Suprapubic skin (tissue), 4 donors: ENCODE measurements around the gene PASD1.

Experiments
- POLR2A ChIP-seq, 2 donors: fragments of 450-650 bp; IDR thresholded peaks; one replicate each; pipeline ENCODE4 v1.6.1; 2017; ENCODE audit warnings: antibody characterized with exemption in 2 of 2, mild to moderate bottlenecking in 2 of 2, moderate library complexity in 2 of 2
- POLR2AphosphoS5 ChIP-seq, 3 donors: sonication (generic); formaldehyde crosslinking; IDR thresholded peaks; one replicate each; pipeline ENCODE4 v1.6.1; 2017; ENCODE audit warnings: antibody characterized with exemption in 3 of 3
- TF ChIP-seq, protein P1 (sequence below), 2 donors: fragments of 200-600 bp in 1 of 2; fragments of 450-650 bp in 1 of 2; sonication (generic) in 1 of 2; IDR thresholded peaks; one replicate each; pipeline ENCODE4 v1.5.1; 2016 to 2019; ENCODE audit warnings: antibody characterized with exemption in 2 of 2, mild to moderate bottlenecking in 1 of 2, moderate library complexity in 1 of 2

DNA sequence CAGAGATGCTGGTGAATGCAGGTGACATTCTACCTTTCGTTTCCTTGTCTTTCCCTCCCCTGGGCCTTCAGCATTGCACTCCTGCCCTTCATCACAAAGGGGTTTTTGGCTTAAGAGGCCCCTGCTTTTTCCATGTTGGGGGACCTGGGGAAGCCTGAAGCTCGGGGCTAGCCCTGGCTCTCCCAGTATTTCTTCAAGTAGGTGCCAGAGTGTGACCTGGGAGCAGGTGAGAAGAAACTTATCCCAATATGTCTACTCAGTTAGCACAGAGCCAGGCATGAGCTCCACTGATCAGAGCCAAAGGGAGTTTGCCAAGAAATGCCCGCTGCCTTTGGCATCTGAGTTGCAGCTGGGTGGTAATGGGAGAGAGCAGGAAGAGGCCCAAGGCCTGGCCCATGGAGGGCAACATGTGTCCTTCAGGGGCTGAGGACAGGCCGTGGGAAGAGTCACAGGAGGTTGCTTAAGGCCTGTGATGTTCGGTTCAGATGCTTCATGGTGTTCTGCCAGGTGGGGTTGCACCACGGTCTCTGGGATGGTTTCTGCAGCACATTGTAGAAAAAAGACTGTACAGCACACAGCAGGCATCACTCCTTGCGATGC, 139.4 kb downstream of the PASD1 start:
- TF ChIP-seq POLR2A (IDR thresholded peaks at IDR 0.05): no peak
- TF ChIP-seq, protein P1, sequence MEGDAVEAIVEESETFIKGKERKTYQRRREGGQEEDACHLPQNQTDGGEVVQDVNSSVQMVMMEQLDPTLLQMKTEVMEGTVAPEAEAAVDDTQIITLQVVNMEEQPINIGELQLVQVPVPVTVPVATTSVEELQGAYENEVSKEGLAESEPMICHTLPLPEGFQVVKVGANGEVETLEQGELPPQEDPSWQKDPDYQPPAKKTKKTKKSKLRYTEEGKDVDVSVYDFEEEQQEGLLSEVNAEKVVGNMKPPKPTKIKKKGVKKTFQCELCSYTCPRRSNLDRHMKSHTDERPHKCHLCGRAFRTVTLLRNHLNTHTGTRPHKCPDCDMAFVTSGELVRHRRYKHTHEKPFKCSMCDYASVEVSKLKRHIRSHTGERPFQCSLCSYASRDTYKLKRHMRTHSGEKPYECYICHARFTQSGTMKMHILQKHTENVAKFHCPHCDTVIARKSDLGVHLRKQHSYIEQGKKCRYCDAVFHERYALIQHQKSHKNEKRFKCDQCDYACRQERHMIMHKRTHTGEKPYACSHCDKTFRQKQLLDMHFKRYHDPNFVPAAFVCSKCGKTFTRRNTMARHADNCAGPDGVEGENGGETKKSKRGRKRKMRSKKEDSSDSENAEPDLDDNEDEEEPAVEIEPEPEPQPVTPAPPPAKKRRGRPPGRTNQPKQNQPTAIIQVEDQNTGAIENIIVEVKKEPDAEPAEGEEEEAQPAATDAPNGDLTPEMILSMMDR (IDR thresholded peaks at IDR 0.05): no peak
- no peak for TF ChIP-seq POLR2AphosphoS5 (IDR thresholded peaks at IDR 0.05)
